OCI-LY3 (cell line): ENCODE measurements around the gene UST.
"Not testable (repeated sequence)": the region's sequence is repeated elsewhere in the genome, so short reads cannot be mapped to it uniquely, and the experiment has no call there.

Experiments used
- H2AFZ ChIP-seq: fragments of 200-600, 300-600 bp; shearing (Covaris generic); 2 replicates; pipeline ENCODE4 v1.6.0; 2014; ENCODE audit warnings: antibody characterized with exemption, low read depth, low read length
- H3K27ac ChIP-seq: fragments of 200-600, 300-600 bp; sonication (generic); 2 replicates; pipeline ENCODE4 v1.5.1; 2014; ENCODE audit warnings: mild to moderate bottlenecking, low read length, moderate library complexity, mixed read lengths
- H3K27me3 ChIP-seq: fragments of 200-600, 300-600 bp; sonication (generic); 2 replicates; pipeline ENCODE4 v1.6.1; 2014; ENCODE audit warnings: low read depth, low read length, mixed read lengths
- H3K36me3 ChIP-seq: fragments of 200-600, 300-600 bp; sonication (generic); replicated peaks from 2 replicates; pipeline ENCODE3; 2014; ENCODE audit warnings: low read depth, low read length, mixed read lengths
- H3K4me1 ChIP-seq: fragments of 300-600, 200-600 bp; sonication (generic); 2 replicates; pipeline ENCODE4 v1.6.1; 2014; ENCODE audit warnings: low read length, mixed read lengths
- H3K4me2 ChIP-seq: fragments of 200-600, 300-600 bp; sonication (generic); 2 replicates; pipeline ENCODE4 v1.6.1; 2014; ENCODE audit warnings: low read length, mixed read lengths
- H3K4me3 ChIP-seq: fragments of 300-600, 200-600 bp; sonication (generic); 2 replicates; pipeline ENCODE4 v1.5.1; 2014; ENCODE audit warnings: antibody characterized with exemption, mild to moderate bottlenecking, low read length, moderate library complexity
- H3K79me2 ChIP-seq: fragments of 300-600, 200-600 bp; shearing (Covaris generic); 2 replicates; pipeline ENCODE4 v1.6.1; 2014; ENCODE audit warnings: mild to moderate bottlenecking, low read length, mixed read lengths
- H3K9ac ChIP-seq: fragments of 300-600, 200-600 bp; shearing (Covaris generic); 2 replicates; pipeline ENCODE4 v1.6.0; 2014; ENCODE audit warnings: mild to moderate bottlenecking, low read length, moderate library complexity
- H3K9me3 ChIP-seq: fragments of 200-600, 300-600 bp; shearing (Covaris generic); 2 replicates; pipeline ENCODE4 v1.6.1; 2014; ENCODE audit warnings: low read length, mixed read lengths; ENCODE audit not compliant: insufficient read depth
- H4K20me1 ChIP-seq: fragments of 200-600, 300-600 bp; sonication (generic); 2 replicates; pipeline ENCODE4 v1.6.1; 2016; ENCODE audit warnings: low read length, mixed read lengths; ENCODE audit not compliant: insufficient read depth
- EZH2phosphoT487 ChIP-seq: fragments of 200-600 bp; shearing (Covaris generic); IDR thresholded peaks from 2 replicates; pipeline ENCODE4 v1.6.1; 2018; ENCODE audit warnings: antibody characterized with exemption, mixed run types, low read depth
- TF ChIP-seq, protein P1 (sequence below): fragments of 200-600, 300-600 bp; sonication (generic); IDR thresholded peaks from 2 replicates; pipeline ENCODE4 v1.5.1; 2014; ENCODE audit warnings: antibody characterized with exemption, low read length, low read depth

Gene UST

DNA sequence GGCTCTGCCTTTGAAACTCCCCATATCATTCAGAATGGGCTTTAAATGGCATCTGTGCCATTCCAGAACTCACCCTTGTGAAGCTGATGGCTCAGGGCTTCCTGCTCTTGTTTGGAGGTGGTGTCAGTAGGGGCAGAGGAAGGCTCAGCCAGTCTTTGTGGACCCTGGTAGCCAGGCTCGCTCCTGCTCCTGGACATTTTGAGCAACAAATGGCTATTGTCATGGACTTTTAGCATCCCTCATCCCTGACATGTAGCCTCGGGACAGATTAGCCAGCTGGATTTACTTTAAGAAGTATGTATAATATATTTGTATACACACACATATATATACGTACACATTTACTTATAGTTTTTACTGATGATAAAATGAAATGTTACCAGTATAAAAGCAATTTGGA lies 104.1 kb downstream of the UST start:
- no peaks in the 10 kb centered on the region for H4K20me1 ChIP-seq
- no peak overlapping the region for H3K4me2 ChIP-seq
- H3K4me1 ChIP-seq = peaks cover 26% of the 10 kb centered on the region
- H3K9me3 ChIP-seq = no peaks in the 10 kb centered on the region
- H3K27me3 ChIP-seq = no peaks in the 10 kb centered on the region
- no peak overlapping the region for H3K9ac ChIP-seq
- H3K27ac ChIP-seq = no peak overlapping the region
- no peak for TF ChIP-seq EZH2phosphoT487
- TF ChIP-seq, protein P1, sequence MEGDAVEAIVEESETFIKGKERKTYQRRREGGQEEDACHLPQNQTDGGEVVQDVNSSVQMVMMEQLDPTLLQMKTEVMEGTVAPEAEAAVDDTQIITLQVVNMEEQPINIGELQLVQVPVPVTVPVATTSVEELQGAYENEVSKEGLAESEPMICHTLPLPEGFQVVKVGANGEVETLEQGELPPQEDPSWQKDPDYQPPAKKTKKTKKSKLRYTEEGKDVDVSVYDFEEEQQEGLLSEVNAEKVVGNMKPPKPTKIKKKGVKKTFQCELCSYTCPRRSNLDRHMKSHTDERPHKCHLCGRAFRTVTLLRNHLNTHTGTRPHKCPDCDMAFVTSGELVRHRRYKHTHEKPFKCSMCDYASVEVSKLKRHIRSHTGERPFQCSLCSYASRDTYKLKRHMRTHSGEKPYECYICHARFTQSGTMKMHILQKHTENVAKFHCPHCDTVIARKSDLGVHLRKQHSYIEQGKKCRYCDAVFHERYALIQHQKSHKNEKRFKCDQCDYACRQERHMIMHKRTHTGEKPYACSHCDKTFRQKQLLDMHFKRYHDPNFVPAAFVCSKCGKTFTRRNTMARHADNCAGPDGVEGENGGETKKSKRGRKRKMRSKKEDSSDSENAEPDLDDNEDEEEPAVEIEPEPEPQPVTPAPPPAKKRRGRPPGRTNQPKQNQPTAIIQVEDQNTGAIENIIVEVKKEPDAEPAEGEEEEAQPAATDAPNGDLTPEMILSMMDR = no peak
- no peak overlapping the region for H3K4me3 ChIP-seq
- H3K79me2 ChIP-seq = no peaks in the 10 kb centered on the region
- H2AFZ ChIP-seq = no peak overlapping the region
- no peaks in the 10 kb centered on the region for H3K36me3 ChIP-seq

DNA sequence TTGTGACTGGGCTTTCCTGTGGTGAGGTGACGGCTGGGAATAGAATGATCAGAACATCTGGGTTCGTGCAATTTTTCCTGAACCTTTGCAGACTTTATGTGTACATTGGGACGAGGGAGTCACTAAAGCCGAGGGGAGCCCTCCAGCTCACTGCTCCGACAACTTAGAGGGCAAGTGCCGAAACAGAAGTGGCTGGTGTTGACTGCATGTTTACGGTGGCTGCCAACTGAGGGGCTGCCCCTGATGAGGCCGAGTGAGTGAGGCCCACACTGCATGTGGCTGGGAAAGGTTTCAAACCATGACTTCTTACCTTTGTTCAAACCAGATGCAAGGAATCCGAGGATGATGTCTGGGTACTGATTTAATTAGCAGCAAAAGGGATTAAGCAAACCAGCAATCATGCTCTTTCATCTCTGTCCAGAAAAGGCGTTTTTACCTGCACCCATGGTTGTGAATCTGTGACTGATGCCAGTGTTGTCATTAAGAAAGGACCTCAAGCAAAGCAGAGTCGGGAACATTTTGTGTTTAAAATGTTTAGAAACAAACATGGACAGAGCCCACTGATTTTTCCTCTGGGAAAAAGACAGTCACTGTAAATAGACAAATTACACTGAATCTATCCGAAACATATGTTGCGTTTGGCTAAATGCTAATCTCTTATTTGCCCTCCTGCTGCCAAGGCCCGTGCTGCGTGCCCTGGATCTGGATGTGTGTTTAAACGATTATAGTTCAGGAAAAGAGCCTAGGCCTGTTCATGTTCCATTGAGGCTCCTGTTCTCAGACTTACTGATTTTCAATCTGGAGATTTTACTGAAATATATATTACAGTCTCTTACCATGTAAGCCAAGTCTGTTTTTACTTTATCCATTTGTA lies 105.1 kb downstream of the UST start:
- Histone ChIP-seq H3K4me3 (no peak overlapping the region), H3K4me2 (no peak overlapping the region), H3K36me3 (no peaks in the 10 kb centered on the region), H3K27ac (no peak overlapping the region), H3K9me3 (no peaks in the 10 kb centered on the region), H3K79me2 (no peaks in the 10 kb centered on the region), H3K9ac (no peak overlapping the region), H2AFZ (no peak overlapping the region), H3K4me1 (peaks cover 22% of the 10 kb centered on the region), H4K20me1 (no peaks in the 10 kb centered on the region), H3K27me3 (no peaks in the 10 kb centered on the region)
- no peak for TF ChIP-seq EZH2phosphoT487
- TF ChIP-seq, protein P1 = no peak

DNA sequence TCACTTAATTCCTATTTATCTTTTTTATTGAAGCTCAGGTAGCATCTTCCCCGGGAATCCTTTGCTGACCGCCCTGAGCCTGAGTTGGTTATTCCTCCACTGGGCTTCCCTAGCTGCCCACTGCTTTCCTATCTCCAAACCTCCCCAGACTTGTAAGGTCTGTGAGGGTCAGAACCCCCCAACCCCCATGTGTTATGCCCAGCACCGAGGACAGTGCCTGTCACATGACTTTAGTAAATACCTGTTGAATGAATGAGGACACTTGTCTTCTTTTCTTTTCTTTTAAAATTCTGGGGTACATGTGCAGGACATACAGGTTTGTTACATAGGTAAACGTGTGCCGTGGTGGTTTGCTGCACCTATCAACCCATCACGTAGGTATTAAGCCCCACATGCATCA lies 105.9 kb downstream of the UST start:
- Histone ChIP-seq H3K27me3 (no peaks in the 10 kb centered on the region), H3K36me3 (no peaks in the 10 kb centered on the region), H3K9ac (no peak overlapping the region), H2AFZ (no peak overlapping the region), H3K79me2 (no peaks in the 10 kb centered on the region), H3K9me3 (no peaks in the 10 kb centered on the region), H3K4me3 (no peak overlapping the region), H3K27ac (no peak overlapping the region), H3K4me1 (peaks cover 15% of the 10 kb centered on the region), H3K4me2 (no peak overlapping the region), H4K20me1 (no peaks in the 10 kb centered on the region)
- TF ChIP-seq EZH2phosphoT487 = no peak
- TF ChIP-seq, protein P1 = no peak

DNA sequence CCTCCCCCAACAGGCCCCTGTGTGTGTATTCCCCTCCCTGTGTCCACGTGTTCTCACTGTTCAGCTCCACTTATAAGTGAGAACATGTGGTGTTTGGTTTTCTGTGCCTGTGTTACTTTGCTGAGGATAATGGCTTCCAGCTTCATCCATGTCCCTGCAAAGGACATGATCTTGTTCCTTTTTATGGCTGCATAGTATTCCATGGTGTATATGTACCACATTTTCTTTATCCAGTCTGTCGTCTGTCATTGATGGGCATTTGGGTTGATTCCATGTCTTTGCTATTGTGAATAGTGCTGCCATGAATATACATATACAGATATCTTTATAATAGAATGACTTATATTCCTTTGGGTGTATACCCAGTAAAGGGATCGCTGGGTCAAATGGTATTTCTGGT lies 106.3 kb downstream of the UST start:
- not testable (repeated sequence) for H3K4me2 ChIP-seq, H3K79me2 ChIP-seq, H3K27me3 ChIP-seq, H2AFZ ChIP-seq, H3K4me3 ChIP-seq, H3K9ac ChIP-seq, H3K27ac ChIP-seq, H3K9me3 ChIP-seq, H3K36me3 ChIP-seq, H4K20me1 ChIP-seq
- peaks cover 12% of the 10 kb centered on the region for H3K4me1 ChIP-seq
